Measurements from ENCODE around the gene KCNH2.

DNA sequence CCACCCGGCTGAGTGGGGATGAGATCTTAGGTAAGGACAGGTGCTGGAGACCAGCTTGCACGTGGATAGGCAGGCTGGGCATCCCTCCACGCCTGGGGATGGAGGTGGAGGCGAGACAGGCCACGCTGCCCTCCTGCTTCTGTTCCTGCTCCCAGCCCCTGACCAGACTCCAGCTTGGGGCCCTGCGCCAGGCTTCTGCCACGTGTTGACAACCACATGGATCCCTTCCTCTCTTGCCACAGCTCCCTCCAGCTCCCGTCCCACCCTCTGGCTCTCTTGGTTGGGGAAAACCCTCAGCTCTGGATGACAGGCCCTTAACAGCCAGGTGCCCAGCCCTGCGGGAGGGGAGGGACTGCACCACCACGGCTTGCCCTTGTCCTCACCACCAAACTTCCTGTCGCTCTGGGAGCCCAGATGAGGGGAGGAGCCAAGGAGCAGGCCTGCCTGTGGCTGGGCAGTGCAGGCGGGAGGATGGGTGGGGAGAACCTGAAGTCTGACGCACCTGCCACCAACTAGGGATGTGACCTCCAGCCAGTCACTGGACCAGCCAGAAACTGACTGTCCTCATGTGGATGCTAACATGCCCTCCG, 36.0 kb downstream of the KCNH2 start:
- TF ChIP-seq, protein P1, sequence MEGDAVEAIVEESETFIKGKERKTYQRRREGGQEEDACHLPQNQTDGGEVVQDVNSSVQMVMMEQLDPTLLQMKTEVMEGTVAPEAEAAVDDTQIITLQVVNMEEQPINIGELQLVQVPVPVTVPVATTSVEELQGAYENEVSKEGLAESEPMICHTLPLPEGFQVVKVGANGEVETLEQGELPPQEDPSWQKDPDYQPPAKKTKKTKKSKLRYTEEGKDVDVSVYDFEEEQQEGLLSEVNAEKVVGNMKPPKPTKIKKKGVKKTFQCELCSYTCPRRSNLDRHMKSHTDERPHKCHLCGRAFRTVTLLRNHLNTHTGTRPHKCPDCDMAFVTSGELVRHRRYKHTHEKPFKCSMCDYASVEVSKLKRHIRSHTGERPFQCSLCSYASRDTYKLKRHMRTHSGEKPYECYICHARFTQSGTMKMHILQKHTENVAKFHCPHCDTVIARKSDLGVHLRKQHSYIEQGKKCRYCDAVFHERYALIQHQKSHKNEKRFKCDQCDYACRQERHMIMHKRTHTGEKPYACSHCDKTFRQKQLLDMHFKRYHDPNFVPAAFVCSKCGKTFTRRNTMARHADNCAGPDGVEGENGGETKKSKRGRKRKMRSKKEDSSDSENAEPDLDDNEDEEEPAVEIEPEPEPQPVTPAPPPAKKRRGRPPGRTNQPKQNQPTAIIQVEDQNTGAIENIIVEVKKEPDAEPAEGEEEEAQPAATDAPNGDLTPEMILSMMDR (IDR thresholded peaks at IDR 0.05; ENCODE audit: insufficient read depth, low read length, poor library complexity, severe bottlenecking) = no peak
- no peak for TF ChIP-seq EZH2phosphoT487 (conservative IDR thresholded peaks at IDR 0.05; ENCODE audit: low read length)

All from SU-DHL-6 (cell line).